Amniotic epithelial cell (primary cell): ENCODE results near the gene NEK9.

ENCODE experiments used
- DNase-seq: peaks from one replicate; pipeline ENCODE4 v3.0.0-alpha.2; 2010; ENCODE audit warnings: low read depth

NEK9 gene

DNA sequence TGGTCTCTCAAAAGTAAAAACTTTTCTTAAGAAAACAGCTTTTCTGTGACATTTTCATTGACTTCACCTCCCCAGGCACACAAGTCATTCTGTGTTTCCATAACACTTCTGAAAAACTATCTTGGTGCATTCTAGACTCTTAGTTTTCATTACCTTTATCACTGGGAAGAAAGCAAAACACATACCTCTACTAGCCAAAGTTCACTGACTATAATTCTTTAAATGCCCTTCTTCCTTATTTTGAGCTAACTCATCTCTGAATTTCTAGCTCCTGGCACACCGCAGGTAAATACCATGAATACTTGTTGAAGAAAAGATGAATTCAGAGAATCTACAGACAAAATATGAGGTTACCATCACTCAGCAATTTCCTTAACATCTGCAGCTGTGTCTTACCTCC, 96.7 kb downstream of the NEK9 start:
- no peak for DNase-seq
